Astrocyte (in vitro differentiated cells and primary cell): ENCODE data around the gene LRBA. TPM values are rescaled to one million over a fixed set of nuclear protein-coding genes. Genes with fewer than 3 reads are reported as not detected.

ENCODE experiments used
- DNase-seq: peaks from one replicate; pipeline ENCODE4 v3.0.0-alpha.2; 2010; ENCODE audit warnings: low read depth
- FAIRE-seq: peaks from 2 replicates; lab custom pipeline; 2011; peaks lifted over from hg19 to GRCh38; lab: Jason Lieb, UNC
- H2AFZ ChIP-seq: 2 replicates; pipeline ENCODE4 v1.6.0; 2012; ENCODE audit warnings: low read depth, low read length, inconsistent platforms
- H3K27ac ChIP-seq: 2 replicates; pipeline ENCODE4 v1.5.1; 2011; ENCODE audit warnings: low read depth, low read length, inconsistent platforms
- H3K27me3 ChIP-seq: 2 replicates; pipeline ENCODE4 v1.6.0; 2011; ENCODE audit warnings: low read length, inconsistent platforms; ENCODE audit not compliant: insufficient read depth
- H3K36me3 ChIP-seq: 2 replicates; pipeline ENCODE4 v1.5.1; 2011; ENCODE audit warnings: low read length, inconsistent platforms; ENCODE audit not compliant: insufficient read depth
- H3K4me1 ChIP-seq: 2 replicates; pipeline ENCODE4 v1.5.1; 2011; ENCODE audit warnings: low read length, inconsistent platforms; ENCODE audit not compliant: insufficient read depth
- H3K4me2 ChIP-seq: 2 replicates; pipeline ENCODE4 v1.6.0; 2012; ENCODE audit warnings: low read length, inconsistent platforms
- H3K4me3 ChIP-seq: 2 replicates; pipeline ENCODE4 v1.5.1; 2011; ENCODE audit warnings: low read depth, mild to moderate bottlenecking, low read length, inconsistent platforms; ENCODE audit not compliant: insufficient read depth
- H3K79me2 ChIP-seq: 2 replicates; pipeline ENCODE4 v1.6.0; 2012; ENCODE audit warnings: mild to moderate bottlenecking, low read length, inconsistent platforms; ENCODE audit not compliant: insufficient read depth
- H3K9ac ChIP-seq: 2 replicates; pipeline ENCODE4 v1.6.0; 2012; ENCODE audit warnings: mild to moderate bottlenecking, low read length, inconsistent platforms
- H3K9me3 ChIP-seq: 2 replicates; pipeline ENCODE4 v1.5.1; 2012; ENCODE audit warnings: low read depth, mild to moderate bottlenecking, low read length, inconsistent platforms; ENCODE audit not compliant: insufficient read depth
- H4K20me1 ChIP-seq: 2 replicates; pipeline ENCODE4 v1.6.0; 2012; ENCODE audit warnings: low read length, inconsistent platforms; ENCODE audit not compliant: insufficient read depth
- H3K27ac Mint-ChIP-seq: one replicate; pipeline ENCODE4 v1.8.0; 2021; ENCODE audit warnings: mild to moderate bottlenecking, mixed read lengths; ENCODE audit not compliant: unreplicated experiment
- H3K27me3 Mint-ChIP-seq: one replicate; pipeline ENCODE4 v1.8.0; 2021; ENCODE audit warnings: low read depth, mixed read lengths; ENCODE audit not compliant: unreplicated experiment
- H3K36me3 Mint-ChIP-seq: one replicate; pipeline ENCODE4 v1.8.0; 2021; ENCODE audit warnings: low read depth, mixed read lengths; ENCODE audit not compliant: unreplicated experiment
- H3K4me1 Mint-ChIP-seq: one replicate; pipeline ENCODE4 v1.8.0; 2021; ENCODE audit warnings: low read depth, mixed read lengths; ENCODE audit not compliant: unreplicated experiment
- H3K4me3 Mint-ChIP-seq: one replicate; pipeline ENCODE4 v1.8.0; 2021; ENCODE audit warnings: mild to moderate bottlenecking, moderate library complexity, mixed read lengths; ENCODE audit not compliant: unreplicated experiment
- H3K9me3 Mint-ChIP-seq: one replicate; pipeline ENCODE4 v1.8.0; 2021; ENCODE audit warnings: mild to moderate bottlenecking, mixed read lengths; ENCODE audit not compliant: unreplicated experiment
- CTCF ChIP-seq: IDR thresholded peaks from 2 replicates; pipeline ENCODE4 v1.5.1; 2011; ENCODE audit warnings: low read depth, mild to moderate bottlenecking, inconsistent platforms, low read length, moderate library complexity; ENCODE audit not compliant: insufficient read depth
- EZH2 ChIP-seq: IDR thresholded peaks from 2 replicates; pipeline ENCODE4 v1.6.1; 2012; ENCODE audit warnings: mild to moderate bottlenecking, low read length, inconsistent platforms; ENCODE audit not compliant: insufficient read depth
- total RNA-seq: library from RNA; stranded (reverse); gene quantifications from 2 replicates; pipeline ENCODE4 v1.2.1, GENCODE V29; 2021

Gene LRBA
- total RNA-seq, 1 donor from 2014 or later = 25.3 TPM

GRCh38 chr4:150582873-150583286 is 432.2 kb downstream of the LRBA start:
- Histone ChIP-seq H3K9ac (peak overlapping the region; percentile 77), H3K36me3 (no peaks in the 10 kb centered on the region), H2AFZ (peak overlapping the region; percentile 79), H3K4me3 (peak overlapping the region; percentile 84), H3K9me3 (no peaks in the 10 kb centered on the region), H3K4me2 (peak overlapping the region; percentile 94), H3K79me2 (peaks cover 11% of the 10 kb centered on the region), H3K4me1 (peaks cover 11% of the 10 kb centered on the region), H4K20me1 (no peaks in the 10 kb centered on the region), H3K27me3 (peaks cover 5% of the 10 kb centered on the region), H3K27ac (peak overlapping the region; percentile 53)
- no peak overlapping the region for H3K27ac Mint-ChIP-seq
- H3K9me3 Mint-ChIP-seq = no peaks in the 10 kb centered on the region
- DNase-seq (peak; percentile 19), FAIRE-seq (no peak)
- TF ChIP-seq EZH2 = no peak
- TF ChIP-seq CTCF = no peak
- H3K36me3 Mint-ChIP-seq = peaks cover 2% of the 10 kb centered on the region
- peaks cover 22% of the 10 kb centered on the region for H3K27me3 Mint-ChIP-seq
- peak overlapping the region; percentile 87 for H3K4me3 Mint-ChIP-seq
- H3K4me1 Mint-ChIP-seq = peaks cover 10% of the 10 kb centered on the region

- no peaks in the 10 kb centered on the region for H3K9me3 Mint-ChIP-seq
- Histone ChIP-seq H2AFZ (peak within 1 kb of the TSS; percentile 79), H3K4me2 (peak within 1 kb of the TSS; percentile 94), H3K27ac (peak within 1 kb of the TSS; percentile 53), H3K79me2 (peaks cover 11% of the 10 kb centered on the region), H3K4me1 (peaks cover 11% of the 10 kb centered on the region), H3K9ac (peak within 1 kb of the TSS; percentile 77), H4K20me1 (no peaks in the 10 kb centered on the region), H3K9me3 (no peaks in the 10 kb centered on the region), H3K27me3 (peaks cover 5% of the 10 kb centered on the region), H3K4me3 (peak within 1 kb of the TSS; percentile 84), H3K36me3 (no peaks in the 10 kb centered on the region)
- H3K27ac Mint-ChIP-seq = no peak within 1 kb of the TSS
- peak; percentile 48 for DNase-seq
- peaks cover 2% of the 10 kb centered on the region for H3K36me3 Mint-ChIP-seq
- peak within 1 kb of the TSS; percentile 87 for H3K4me3 Mint-ChIP-seq
- TF ChIP-seq CTCF (no peak), EZH2 (no peak)
- H3K4me1 Mint-ChIP-seq = peaks cover 10% of the 10 kb centered on the region
- FAIRE-seq = no peak
- peaks cover 22% of the 10 kb centered on the region for H3K27me3 Mint-ChIP-seq
These were observed 432.8 kb downstream of the LRBA start, which contains the start of gene MAB21L2 for GRCh38 chr4:150582146-150582872. Gene MAB21L2 (plus strand): TSS chr4:150582151. CDS start chr4:150583030, 879 bp downstream.

GRCh38 chr4:150581641-150582051 is 433.4 kb downstream of the LRBA start:
- H3K27ac Mint-ChIP-seq = no peak overlapping the region
- H3K36me3 ChIP-seq = no peaks in the 10 kb centered on the region
- peak overlapping the region; percentile 84 for H3K4me3 ChIP-seq
- DNase-seq = peak; percentile 92
- H3K4me1 Mint-ChIP-seq = peaks cover 10% of the 10 kb centered on the region
- H3K27me3 ChIP-seq = peaks cover 5% of the 10 kb centered on the region
- H3K4me3 Mint-ChIP-seq = peak overlapping the region; percentile 87
- H3K9me3 ChIP-seq = no peaks in the 10 kb centered on the region
- peaks cover 2% of the 10 kb centered on the region for H3K36me3 Mint-ChIP-seq
- peaks cover 11% of the 10 kb centered on the region for H3K4me1 ChIP-seq
- H3K27me3 Mint-ChIP-seq = peaks cover 22% of the 10 kb centered on the region
- H4K20me1 ChIP-seq = no peaks in the 10 kb centered on the region
- no peaks in the 10 kb centered on the region for H3K9me3 Mint-ChIP-seq
- peaks cover 11% of the 10 kb centered on the region for H3K79me2 ChIP-seq
- TF ChIP-seq CTCF = no peak
- TF ChIP-seq EZH2 = no peak
- H2AFZ ChIP-seq = peak overlapping the region; percentile 8
- peak overlapping the region; percentile 94 for H3K4me2 ChIP-seq
- no peak overlapping the region for H3K27ac ChIP-seq
- peak overlapping the region; percentile 77 for H3K9ac ChIP-seq
- FAIRE-seq = no peak
